H1 (cell line): ENCODE measurements around the gene MRPS16. TPM values are rescaled to one million over a fixed set of nuclear protein-coding genes. Genes with fewer than 3 reads are reported as not detected.

ENCODE experiments used
- CBX8 ChIP-seq: fragments of 300-800, 300-1000 bp; sonication (generic); IDR thresholded peaks from 2 replicates; pipeline ENCODE4 v1.7.1; 2016; ENCODE audit warnings: low read depth, low read length, borderline replicate concordance
- EP300 ChIP-seq, 2 experiments: IDR thresholded peaks; 1 replicate in 1 of 2; 2 replicates in 1 of 2; pipeline ENCODE4 v1.6.1; 2011 to 2012; ENCODE audit warnings: low read depth in 2 of 2, low read length in 2 of 2, mild to moderate bottlenecking in 2 of 2, borderline replicate concordance in 1 of 2, inconsistent platforms in 1 of 2, moderate library complexity in 1 of 2
- KDM1A ChIP-seq: fragments of 200-600, 300-600 bp; sonication (generic); IDR thresholded peaks from 2 replicates; pipeline ENCODE4 v1.7.1; 2016; ENCODE audit warnings: mild to moderate bottlenecking, low read length, borderline replicate concordance
- NANOG ChIP-seq: IDR thresholded peaks from 2 replicates; pipeline ENCODE4 v1.6.1; 2011; ENCODE audit warnings: low read length, low read depth, mild to moderate bottlenecking, inconsistent platforms; ENCODE audit not compliant: insufficient read depth, poor library complexity, severe bottlenecking
- TAF1 ChIP-seq: IDR thresholded peaks from 2 replicates; pipeline ENCODE4 v1.6.1; 2011; ENCODE audit warnings: mild to moderate bottlenecking, low read depth, low read length
- polyA plus RNA-seq, 7 experiments: library from polyadenylated mRNA; depleted of rRNA in 3 of 7; stranded (reverse) in 5 of 7; unstranded in 2 of 7; fragments of >200 nt in 5 of 7; fragments of 200-250 nt in 2 of 7; gene quantifications; 1 replicate in 5 of 7; 2 replicates in 1 of 7; 4 replicates in 1 of 7; pipeline versions ENCODE4 v1.2.1 to v1.2.3, GENCODE V29; 2011 to 2013; ENCODE audit warnings: missing spikeins in 2 of 7, mixed read lengths in 2 of 7
- total RNA-seq: library from RNA; stranded (reverse); fragmentation: NEBNext Ultra II Directional; extraction: Animal tissue kit (Norgen Biotek cat#: 25700); gene quantifications from 2 replicates; pipeline ENCODE4 v1.2.1, GENCODE V29; 2021
- TF ChIP-seq, protein P1 (sequence below): fragments of 300-600 bp; sonication (generic); IDR thresholded peaks from 2 replicates; pipeline ENCODE4 v1.7.1; 2012; ENCODE audit warnings: low read length, moderate library complexity, mild to moderate bottlenecking, inconsistent platforms; ENCODE audit not compliant: insufficient replicate concordance

Gene MRPS16
- total and polyA plus RNA-seq, 2 of the 8 experiments (the other 6 are each of a cell fraction or from before 2014, with no cell fraction given) = 125 to 203 TPM

DNA sequence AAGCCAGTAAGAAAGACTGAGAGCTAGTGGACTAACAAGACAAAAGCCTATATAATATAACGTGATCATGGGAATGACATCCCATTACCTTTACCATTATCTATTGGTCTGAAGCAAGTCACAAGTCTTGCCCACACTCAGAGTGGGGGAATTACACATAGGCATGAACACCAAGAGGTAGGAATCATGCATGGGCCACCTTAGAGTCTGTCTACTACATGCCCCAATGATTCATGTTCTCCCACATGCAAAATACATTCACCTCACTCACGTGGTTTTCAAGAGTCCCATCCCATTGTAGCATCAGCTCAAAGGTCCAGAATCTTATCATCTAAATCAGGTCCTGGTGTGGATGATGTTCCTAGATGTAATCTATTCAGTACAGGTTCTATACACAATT, 34.8 kb downstream of the MRPS16 start (continued):
- TF ChIP-seq, protein P1, sequence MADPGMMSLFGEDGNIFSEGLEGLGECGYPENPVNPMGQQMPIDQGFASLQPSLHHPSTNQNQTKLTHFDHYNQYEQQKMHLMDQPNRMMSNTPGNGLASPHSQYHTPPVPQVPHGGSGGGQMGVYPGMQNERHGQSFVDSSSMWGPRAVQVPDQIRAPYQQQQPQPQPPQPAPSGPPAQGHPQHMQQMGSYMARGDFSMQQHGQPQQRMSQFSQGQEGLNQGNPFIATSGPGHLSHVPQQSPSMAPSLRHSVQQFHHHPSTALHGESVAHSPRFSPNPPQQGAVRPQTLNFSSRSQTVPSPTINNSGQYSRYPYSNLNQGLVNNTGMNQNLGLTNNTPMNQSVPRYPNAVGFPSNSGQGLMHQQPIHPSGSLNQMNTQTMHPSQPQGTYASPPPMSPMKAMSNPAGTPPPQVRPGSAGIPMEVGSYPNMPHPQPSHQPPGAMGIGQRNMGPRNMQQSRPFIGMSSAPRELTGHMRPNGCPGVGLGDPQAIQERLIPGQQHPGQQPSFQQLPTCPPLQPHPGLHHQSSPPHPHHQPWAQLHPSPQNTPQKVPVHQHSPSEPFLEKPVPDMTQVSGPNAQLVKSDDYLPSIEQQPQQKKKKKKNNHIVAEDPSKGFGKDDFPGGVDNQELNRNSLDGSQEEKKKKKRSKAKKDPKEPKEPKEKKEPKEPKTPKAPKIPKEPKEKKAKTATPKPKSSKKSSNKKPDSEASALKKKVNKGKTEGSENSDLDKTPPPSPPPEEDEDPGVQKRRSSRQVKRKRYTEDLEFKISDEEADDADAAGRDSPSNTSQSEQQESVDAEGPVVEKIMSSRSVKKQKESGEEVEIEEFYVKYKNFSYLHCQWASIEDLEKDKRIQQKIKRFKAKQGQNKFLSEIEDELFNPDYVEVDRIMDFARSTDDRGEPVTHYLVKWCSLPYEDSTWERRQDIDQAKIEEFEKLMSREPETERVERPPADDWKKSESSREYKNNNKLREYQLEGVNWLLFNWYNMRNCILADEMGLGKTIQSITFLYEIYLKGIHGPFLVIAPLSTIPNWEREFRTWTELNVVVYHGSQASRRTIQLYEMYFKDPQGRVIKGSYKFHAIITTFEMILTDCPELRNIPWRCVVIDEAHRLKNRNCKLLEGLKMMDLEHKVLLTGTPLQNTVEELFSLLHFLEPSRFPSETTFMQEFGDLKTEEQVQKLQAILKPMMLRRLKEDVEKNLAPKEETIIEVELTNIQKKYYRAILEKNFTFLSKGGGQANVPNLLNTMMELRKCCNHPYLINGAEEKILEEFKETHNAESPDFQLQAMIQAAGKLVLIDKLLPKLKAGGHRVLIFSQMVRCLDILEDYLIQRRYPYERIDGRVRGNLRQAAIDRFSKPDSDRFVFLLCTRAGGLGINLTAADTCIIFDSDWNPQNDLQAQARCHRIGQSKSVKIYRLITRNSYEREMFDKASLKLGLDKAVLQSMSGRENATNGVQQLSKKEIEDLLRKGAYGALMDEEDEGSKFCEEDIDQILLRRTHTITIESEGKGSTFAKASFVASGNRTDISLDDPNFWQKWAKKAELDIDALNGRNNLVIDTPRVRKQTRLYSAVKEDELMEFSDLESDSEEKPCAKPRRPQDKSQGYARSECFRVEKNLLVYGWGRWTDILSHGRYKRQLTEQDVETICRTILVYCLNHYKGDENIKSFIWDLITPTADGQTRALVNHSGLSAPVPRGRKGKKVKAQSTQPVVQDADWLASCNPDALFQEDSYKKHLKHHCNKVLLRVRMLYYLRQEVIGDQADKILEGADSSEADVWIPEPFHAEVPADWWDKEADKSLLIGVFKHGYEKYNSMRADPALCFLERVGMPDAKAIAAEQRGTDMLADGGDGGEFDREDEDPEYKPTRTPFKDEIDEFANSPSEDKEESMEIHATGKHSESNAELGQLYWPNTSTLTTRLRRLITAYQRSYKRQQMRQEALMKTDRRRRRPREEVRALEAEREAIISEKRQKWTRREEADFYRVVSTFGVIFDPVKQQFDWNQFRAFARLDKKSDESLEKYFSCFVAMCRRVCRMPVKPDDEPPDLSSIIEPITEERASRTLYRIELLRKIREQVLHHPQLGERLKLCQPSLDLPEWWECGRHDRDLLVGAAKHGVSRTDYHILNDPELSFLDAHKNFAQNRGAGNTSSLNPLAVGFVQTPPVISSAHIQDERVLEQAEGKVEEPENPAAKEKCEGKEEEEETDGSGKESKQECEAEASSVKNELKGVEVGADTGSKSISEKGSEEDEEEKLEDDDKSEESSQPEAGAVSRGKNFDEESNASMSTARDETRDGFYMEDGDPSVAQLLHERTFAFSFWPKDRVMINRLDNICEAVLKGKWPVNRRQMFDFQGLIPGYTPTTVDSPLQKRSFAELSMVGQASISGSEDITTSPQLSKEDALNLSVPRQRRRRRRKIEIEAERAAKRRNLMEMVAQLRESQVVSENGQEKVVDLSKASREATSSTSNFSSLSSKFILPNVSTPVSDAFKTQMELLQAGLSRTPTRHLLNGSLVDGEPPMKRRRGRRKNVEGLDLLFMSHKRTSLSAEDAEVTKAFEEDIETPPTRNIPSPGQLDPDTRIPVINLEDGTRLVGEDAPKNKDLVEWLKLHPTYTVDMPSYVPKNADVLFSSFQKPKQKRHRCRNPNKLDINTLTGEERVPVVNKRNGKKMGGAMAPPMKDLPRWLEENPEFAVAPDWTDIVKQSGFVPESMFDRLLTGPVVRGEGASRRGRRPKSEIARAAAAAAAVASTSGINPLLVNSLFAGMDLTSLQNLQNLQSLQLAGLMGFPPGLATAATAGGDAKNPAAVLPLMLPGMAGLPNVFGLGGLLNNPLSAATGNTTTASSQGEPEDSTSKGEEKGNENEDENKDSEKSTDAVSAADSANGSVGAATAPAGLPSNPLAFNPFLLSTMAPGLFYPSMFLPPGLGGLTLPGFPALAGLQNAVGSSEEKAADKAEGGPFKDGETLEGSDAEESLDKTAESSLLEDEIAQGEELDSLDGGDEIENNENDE = no peak
- TF ChIP-seq TAF1 (no peak), CBX8 (no peak), EP300 (IDR thresholded peaks at IDR 0.05; ENCODE audit: borderline replicate concordance in 1 of 2, low read depth in 2 of 2, low read length in 2 of 2) (no peak), NANOG (no peak), KDM1A (no peak)
